Ishikawa (cell line): ENCODE results near the gene REG3G.

Experiments
- CEBPB ChIP-seq: IDR thresholded peaks from 2 replicates; pipeline ENCODE4 v1.6.1; 2012
- CREB1 ChIP-seq: IDR thresholded peaks from 2 replicates; pipeline ENCODE4 v1.6.1; 2012; ENCODE audit warnings: low read depth
- EGR1 ChIP-seq: IDR thresholded peaks from 2 replicates; pipeline ENCODE4 v1.6.1; 2012
- EP300 ChIP-seq: IDR thresholded peaks from 2 replicates; pipeline ENCODE4 v1.6.1; 2012; ENCODE audit warnings: borderline replicate concordance
- FOXM1 ChIP-seq: IDR thresholded peaks from 2 replicates; pipeline ENCODE4 v1.6.1; 2012; ENCODE audit warnings: low read depth, borderline replicate concordance
- MAX ChIP-seq: IDR thresholded peaks from 2 replicates; pipeline ENCODE4 v1.6.1; 2012
- NFIC ChIP-seq: IDR thresholded peaks from 2 replicates; pipeline ENCODE4 v1.6.1; 2012
- RAD21 ChIP-seq: IDR thresholded peaks from 2 replicates; pipeline ENCODE4 v1.6.1; 2012; ENCODE audit warnings: low read depth
- REST ChIP-seq: IDR thresholded peaks from 2 replicates; pipeline ENCODE4 v1.6.1; 2012; ENCODE audit warnings: low read depth, mild to moderate bottlenecking
- TAF1 ChIP-seq: IDR thresholded peaks from 2 replicates; pipeline ENCODE4 v1.6.1; 2012; ENCODE audit warnings: low read depth, mild to moderate bottlenecking
- TCF12 ChIP-seq: IDR thresholded peaks from 2 replicates; pipeline ENCODE4 v1.6.1; 2012; ENCODE audit warnings: low read depth
- TEAD4 ChIP-seq: IDR thresholded peaks from 2 replicates; pipeline ENCODE4 v1.6.1; 2012
- USF1 ChIP-seq: IDR thresholded peaks from 2 replicates; pipeline ENCODE4 v1.6.1; 2012
- YY1 ChIP-seq: IDR thresholded peaks from 2 replicates; pipeline ENCODE4 v1.6.1; 2012; ENCODE audit warnings: low read depth
- ZBTB7A ChIP-seq: IDR thresholded peaks from 2 replicates; pipeline ENCODE4 v1.6.1; 2012; ENCODE audit warnings: low read depth

The REG3G gene

GRCh38 chr2:79013629-79014028 is 11.9 kb upstream of the REG3G start:
- TF ChIP-seq TCF12 (no peak), RAD21 (no peak), EGR1 (no peak), MAX (no peak), REST (no peak), TAF1 (no peak), CEBPB (no peak), YY1 (no peak), CREB1 (no peak), FOXM1 (no peak), NFIC (no peak), TEAD4 (no peak), EP300 (no peak), ZBTB7A (no peak), USF1 (no peak)

GRCh38 chr2:79016342-79016741 is 9.2 kb upstream of the REG3G start:
- TF ChIP-seq TCF12 (no peak), NFIC (no peak), CEBPB (no peak), TAF1 (no peak), EP300 (no peak)

- TF ChIP-seq FOXM1 (no peak), TCF12 (no peak), ZBTB7A (no peak), EGR1 (no peak), USF1 (no peak), EP300 (no peak)
Observed at GRCh38 chr2:79026061-79026460, 559 bp downstream of the REG3G start.

- no peak for TF ChIP-seq REST
- TF ChIP-seq TEAD4: no peak
- TF ChIP-seq TAF1: no peak
- no peak for TF ChIP-seq CREB1
- TF ChIP-seq ZBTB7A: no peak
- no peak for TF ChIP-seq USF1
- TF ChIP-seq CEBPB: no peak
- no peak for TF ChIP-seq TCF12
- TF ChIP-seq RAD21: no peak
- TF ChIP-seq YY1: no peak
- no peak for TF ChIP-seq NFIC
- no peak for TF ChIP-seq FOXM1
- TF ChIP-seq MAX: no peak
- no peak for TF ChIP-seq EGR1
- no peak for TF ChIP-seq EP300
Observed at GRCh38 chr2:79039944-79040343, 14.4 kb downstream of the REG3G start.

GRCh38 chr2:79041032-79041448 is 15.5 kb downstream of the REG3G start:
- no peak for TF ChIP-seq MAX
- TF ChIP-seq RAD21: peak; percentile 46
- no peak for TF ChIP-seq NFIC
- TF ChIP-seq TAF1: no peak
- no peak for TF ChIP-seq REST
